Activated T-cell treated with anti-CD3 and anti-CD28 coated beads, Interleukin-2, amount 50 U/mL, for 1 hour (primary cell): Measurements from ENCODE around the gene BORCS5.
"Not testable (repeated sequence)": the region's sequence is repeated elsewhere in the genome, so short reads cannot be mapped to it uniquely, and the experiment has no call there.

Experiments used
- DNase-seq: peaks from one replicate; pipeline ENCODE4 v3.0.0-alpha.2; 2020

Gene BORCS5

GRCh38 chr12:12495536-12495935, 138.7 kb downstream of the BORCS5 start:
- DNase-seq, result no peak

GRCh38 chr12:12498210-12498609, 141.3 kb downstream of the BORCS5 start:
- no peak for DNase-seq

DNA sequence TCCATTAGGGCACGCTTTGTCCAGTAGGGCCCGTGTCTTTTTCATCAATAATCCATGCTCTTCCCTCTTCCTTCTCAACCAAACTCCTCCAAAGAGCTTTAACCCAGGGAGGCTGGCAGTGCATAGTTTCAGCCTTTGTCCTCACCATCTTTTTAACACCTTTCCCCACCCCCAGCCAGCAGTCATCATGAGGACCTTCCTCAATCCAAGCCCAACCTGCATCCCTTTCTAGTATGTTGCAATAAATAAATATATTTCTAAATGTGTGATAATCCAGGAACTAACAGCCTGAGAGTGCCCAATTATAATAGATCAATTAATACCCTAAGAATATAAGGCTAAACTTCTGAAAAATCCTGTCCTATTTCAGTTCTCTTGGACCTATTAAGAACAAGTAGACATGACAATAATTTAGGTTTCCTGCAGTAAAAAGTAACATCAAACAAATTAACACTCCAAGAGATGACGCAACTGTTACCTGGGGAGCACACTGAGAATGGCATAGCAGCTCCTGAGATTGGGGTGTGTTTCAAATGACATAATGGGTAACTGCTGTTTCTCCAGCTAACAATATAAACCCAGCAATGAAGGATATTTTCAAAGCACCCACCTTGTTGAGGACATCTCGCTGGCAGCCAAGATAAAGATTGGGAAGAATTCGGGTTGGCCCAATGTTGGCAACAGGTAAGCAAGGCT, 143.2 kb downstream of the BORCS5 start:
- DNase-seq, result no peak

DNA sequence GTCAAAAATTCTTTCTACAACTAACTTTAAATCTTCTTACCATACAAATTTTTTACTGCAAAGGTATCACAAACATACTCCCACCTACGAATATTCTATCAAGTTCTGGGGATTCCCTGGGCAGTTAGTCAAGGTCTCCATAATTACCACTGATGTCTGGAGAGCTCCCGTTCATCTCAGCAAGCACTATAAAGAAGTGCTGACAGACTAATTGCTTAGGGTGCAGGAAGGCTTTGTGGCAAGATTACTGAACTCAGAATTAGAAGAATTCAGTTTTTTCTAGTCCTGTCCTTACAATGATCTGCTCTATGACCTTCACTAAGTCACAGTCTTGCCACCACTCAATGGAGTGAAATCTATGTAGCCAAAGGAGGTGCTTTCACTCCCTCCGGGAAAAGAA, 144.2 kb downstream of the BORCS5 start:
- no peak for DNase-seq

- not testable (repeated sequence) for DNase-seq
Measured at GRCh38 chr12:12502130-12502814, 145.4 kb downstream of the BORCS5 start.

DNA sequence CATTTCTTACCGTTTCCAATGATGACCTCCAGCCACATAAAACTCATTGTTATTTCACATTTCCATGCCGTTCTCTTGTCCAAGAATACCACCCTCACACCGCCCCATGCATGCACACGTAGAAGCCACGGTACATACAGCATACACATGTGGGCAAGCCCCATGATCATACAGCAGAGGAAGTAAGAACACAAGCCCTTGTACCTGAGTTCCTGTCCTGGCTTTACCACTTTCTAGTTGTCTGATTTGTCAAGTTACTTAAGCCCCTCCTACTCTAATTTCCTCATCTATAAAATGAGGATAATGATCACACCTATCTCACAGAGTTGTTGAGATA, 145.9 kb downstream of the BORCS5 start:
- no peak for DNase-seq

DNA sequence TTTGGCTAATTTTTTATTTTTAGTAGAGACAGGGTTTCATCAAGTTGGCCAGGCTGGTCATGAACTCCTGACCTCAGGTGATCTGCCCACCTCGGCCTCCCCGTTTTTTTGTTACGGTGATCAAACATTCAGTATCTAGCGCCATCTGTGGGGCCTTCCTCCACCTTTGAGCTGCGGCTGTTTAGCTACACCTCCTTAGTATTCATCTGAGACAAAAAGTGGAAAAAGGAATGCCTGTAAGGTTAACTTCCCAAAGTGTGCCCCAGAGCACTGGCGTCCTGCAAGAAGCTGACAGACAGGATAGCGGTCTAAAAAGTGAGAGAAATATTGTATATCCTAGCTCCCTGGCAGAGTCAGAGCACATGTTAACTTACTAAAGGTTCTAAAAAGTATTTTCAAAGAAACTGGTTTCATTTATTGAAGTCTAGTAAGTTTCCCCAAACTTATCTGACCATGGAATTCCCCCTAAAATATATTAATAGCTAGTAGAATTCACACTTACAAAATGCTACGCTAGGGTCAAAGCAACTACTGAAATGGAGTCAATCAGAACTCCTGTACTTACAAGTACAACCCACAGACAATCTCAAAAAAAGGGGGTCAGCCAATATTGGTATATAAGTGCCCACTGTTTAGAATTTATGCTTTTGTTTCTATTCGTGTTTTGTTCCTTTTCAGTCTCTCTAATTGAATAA, 146.7 kb downstream of the BORCS5 start:
- DNase-seq, result peak; percentile 38

GRCh38 chr12:12505544-12506495, 148.9 kb downstream of the BORCS5 start:
- no peak for DNase-seq

GRCh38 chr12:12506496-12506890, 149.6 kb downstream of the BORCS5 start:
- no peak for DNase-seq

DNA sequence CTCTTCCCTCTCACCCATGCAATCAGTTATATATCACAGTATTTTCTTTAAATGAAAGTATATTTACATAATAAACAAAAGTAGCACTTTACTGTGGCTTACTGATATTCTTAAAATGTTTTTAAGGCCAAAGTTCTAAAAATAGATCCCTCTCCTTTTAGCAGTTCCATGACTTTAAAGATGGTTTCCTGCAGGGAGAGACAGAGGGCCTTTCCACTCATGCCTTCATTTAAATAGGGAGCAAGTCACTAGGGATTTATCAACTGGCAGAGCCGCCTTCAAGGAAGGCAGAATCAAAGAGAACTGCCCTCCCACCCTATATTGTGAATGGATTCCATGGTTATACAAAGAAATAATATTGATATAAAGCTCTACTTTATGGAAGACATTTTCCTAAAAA, 150.2 kb downstream of the BORCS5 start:
- DNase-seq, result no peak

DNA sequence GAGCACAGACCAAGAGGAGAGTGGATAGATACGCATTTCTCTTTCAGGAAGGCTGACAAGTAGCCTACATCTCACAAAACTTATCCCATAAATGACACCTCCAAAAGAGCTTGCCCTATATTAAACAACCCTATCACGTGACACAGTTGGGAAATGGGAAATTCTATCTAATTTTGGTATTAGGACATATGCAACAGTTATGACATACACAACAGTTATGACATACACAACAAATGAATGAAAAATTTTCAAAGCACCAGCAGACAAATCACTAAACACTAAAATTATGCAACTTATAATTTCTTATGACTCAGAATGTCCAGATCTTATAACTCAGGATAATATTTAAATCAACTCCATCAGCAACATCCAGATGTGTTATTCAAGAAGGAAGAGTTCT, 151.7 kb downstream of the BORCS5 start:
- DNase-seq, result no peak

- no peak for DNase-seq
Measured at GRCh38 chr12:12510141-12510540, 153.3 kb downstream of the BORCS5 start.

GRCh38 chr12:12510551-12510950, 153.7 kb downstream of the BORCS5 start:
- no peak for DNase-seq

- DNase-seq, result no peak
Measured at GRCh38 chr12:12511021-12511783, 154.3 kb downstream of the BORCS5 start.

GRCh38 chr12:12511895-12512711, 155.2 kb downstream of the BORCS5 start:
- no peak for DNase-seq

GRCh38 chr12:12513416-12514006, 156.6 kb downstream of the BORCS5 start:
- DNase-seq, result no peak

DNA sequence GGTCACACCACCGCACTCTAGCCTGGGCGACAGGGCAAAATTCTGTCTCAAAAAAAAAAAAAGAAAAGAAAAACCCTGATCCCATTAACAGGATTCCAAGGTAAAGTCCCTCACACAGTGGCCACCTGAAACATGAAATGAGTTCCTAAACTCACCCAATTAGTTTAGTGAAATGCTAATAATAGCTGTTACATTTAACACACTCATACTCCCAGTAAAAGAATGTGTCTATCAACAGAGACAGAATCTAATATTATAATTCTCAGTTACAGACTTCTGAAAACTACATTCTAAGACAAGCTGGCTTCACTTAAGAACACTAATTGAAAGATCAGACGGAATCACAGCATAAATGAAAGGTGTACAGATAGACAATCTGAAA, 161.6 kb downstream of the BORCS5 start:
- no peak for DNase-seq

- no peak for DNase-seq
Measured at GRCh38 chr12:12518919-12519318, 162.0 kb downstream of the BORCS5 start.
